Thoracic aorta (tissue), 2 donors: ENCODE data around the gene TEX12. TPM values are rescaled to one million over a fixed set of nuclear protein-coding genes. Genes with fewer than 3 reads are reported as not detected.
A peak's percentile ranks its signal among the peaks of the same experiment; 100 is the strongest.

Experiments used
- ATAC-seq: fragments of 150-250 bp; one replicate; pipeline ENCODE4 v1.8.0; 2017; ENCODE audit warnings: low read depth; ENCODE audit not compliant: insufficient number of reproducible peaks, low FRiP score
- DNase-seq: peaks from one replicate; pipeline ENCODE4 v3.0.0-alpha.2; 2020; ENCODE audit warnings: low spot score
- H3K27ac ChIP-seq, 2 donors: fragments of 200-600 bp; sonication (generic); 1 replicate in 1 of 2; 2 replicates in 1 of 2; pipeline ENCODE4 v1.5.1; 2016; ENCODE audit warnings: mild to moderate bottlenecking in 2 of 2, moderate library complexity in 2 of 2
- H3K27me3 ChIP-seq: fragments of 200-600 bp; sonication (generic); replicated peaks from 2 replicates; pipeline ENCODE4 v1.6.0; 2016; ENCODE audit warnings: mild to moderate bottlenecking; ENCODE audit not compliant: insufficient read depth
- H3K36me3 ChIP-seq: fragments of 200-600 bp; sonication (generic); one replicate; pipeline ENCODE4 v1.5.1; 2016
- H3K4me1 ChIP-seq, 2 donors: fragments of 200-600 bp; sonication (generic); 1 replicate in 1 of 2; 2 replicates in 1 of 2; pipeline versions ENCODE4 v1.5.1 to v1.6.0; 2016; ENCODE audit warnings: low read depth in 2 of 2, mild to moderate bottlenecking in 1 of 2; ENCODE audit not compliant: control insufficient read depth in 1 of 2
- H3K4me3 ChIP-seq: fragments of 200-600 bp; sonication (generic); 2 replicates; pipeline ENCODE4 v1.5.1; 2016; ENCODE audit warnings: mild to moderate bottlenecking
- H3K9me3 ChIP-seq: fragments of 200-600 bp; sonication (generic); 2 replicates; pipeline ENCODE4 v1.5.1; 2016
- CTCF ChIP-seq: fragments of 200-600 bp; sonication (generic); IDR thresholded peaks from one replicate; pipeline ENCODE4 v1.5.1; 2019; ENCODE audit warnings: antibody characterized with exemption
- total RNA-seq, 2 donors: library from RNA; depleted of rRNA; stranded (reverse); fragments of >200 nt; gene quantifications; one replicate each; pipeline versions ENCODE4 v1.1.0 to v1.2.3, GENCODE V29; 2016

TEX12 gene
- total RNA-seq, 2 donors from 2014 or later, result 0.54 to 1.4 TPM

- DNase-seq (no peak), ATAC-seq (no peak)
- Histone ChIP-seq H3K4me3 (peak overlapping the region; percentile 55), H3K27me3 (no peaks in the 10 kb centered on the region), H3K4me1 (peaks cover 10 to 12% of the 10 kb centered on the region in 2 donors), H3K9me3 (no peaks in the 10 kb centered on the region), H3K27ac (no peak overlapping the region), H3K36me3 (no peaks in the 10 kb centered on the region)
- TF ChIP-seq CTCF, result no peak
Observed at GRCh38 chr11:112175599-112175952, 8.4 kb downstream of the TEX12 start.

GRCh38 chr11:112176077-112176476, 8.9 kb downstream of the TEX12 start:
- H3K36me3 ChIP-seq, result no peaks in the 10 kb centered on the region
- H3K4me3 ChIP-seq, result no peak overlapping the region
- no peak for DNase-seq
- H3K27me3 ChIP-seq, result no peaks in the 10 kb centered on the region
- TF ChIP-seq CTCF, result no peak
- no peak for ATAC-seq
- peaks cover 10 to 12% of the 10 kb centered on the region in 2 donors for H3K4me1 ChIP-seq
- H3K27ac ChIP-seq, result no peak overlapping the region
- no peaks in the 10 kb centered on the region for H3K9me3 ChIP-seq

GRCh38 chr11:112177589-112177988, 10.4 kb downstream of the TEX12 start:
- H3K4me1 ChIP-seq, result peaks cover 7 to 12% of the 10 kb centered on the region in 2 donors
- no peaks in the 10 kb centered on the region for H3K27me3 ChIP-seq
- TF ChIP-seq CTCF, result no peak
- DNase-seq (no peak), ATAC-seq (no peak)
- H3K4me3 ChIP-seq, result no peak overlapping the region
- H3K27ac ChIP-seq, result no peak overlapping the region
- H3K9me3 ChIP-seq, result no peaks in the 10 kb centered on the region
- H3K36me3 ChIP-seq, result no peaks in the 10 kb centered on the region

GRCh38 chr11:112178428-112178827, 11.3 kb downstream of the TEX12 start:
- no peak for TF ChIP-seq CTCF
- no peaks in the 10 kb centered on the region for H3K36me3 ChIP-seq
- no peaks in the 10 kb centered on the region for H3K27me3 ChIP-seq
- no peak overlapping the region for H3K27ac ChIP-seq
- no peaks in the 10 kb centered on the region for H3K9me3 ChIP-seq
- peaks cover 0 to 7% of the 10 kb centered on the region in 2 donors for H3K4me1 ChIP-seq
- ATAC-seq, result no peak
- no peak for DNase-seq
- H3K4me3 ChIP-seq, result no peak overlapping the region

GRCh38 chr11:112178936-112179335, 11.8 kb downstream of the TEX12 start:
- DNase-seq (no peak), ATAC-seq (no peak)
- TF ChIP-seq CTCF, result no peak
- H3K4me3 ChIP-seq, result no peak overlapping the region
- no peaks in the 10 kb centered on the region for H3K36me3 ChIP-seq
- no peaks in the 10 kb centered on the region for H3K27me3 ChIP-seq
- H3K4me1 ChIP-seq, result peaks cover 0 to 7% of the 10 kb centered on the region in 2 donors
- H3K27ac ChIP-seq, result no peak overlapping the region
- H3K9me3 ChIP-seq, result no peaks in the 10 kb centered on the region
